ENCODE data around the gene ENTPD8.
"Not testable (repeated sequence)": the region's sequence is repeated elsewhere in the genome, so short reads cannot be mapped to it uniquely, and the experiment has no call there.

ENTPD8 gene

GRCh38 chr9:137475666-137476065, 34.5 kb upstream of the ENTPD8 start:
- no peak for DNase-seq (ENCODE audit: low read depth, low spot score)

- no peak for DNase-seq (ENCODE audit: low read depth, low spot score)
Observed at GRCh38 chr9:137474271-137474670, 33.1 kb upstream of the ENTPD8 start.

- DNase-seq (ENCODE audit: low read depth, low spot score): no peak
Observed at GRCh38 chr9:137470785-137471184, 29.6 kb upstream of the ENTPD8 start.

- no peak for DNase-seq (ENCODE audit: low read depth, low spot score)
Observed at GRCh38 chr9:137467896-137468295, 26.7 kb upstream of the ENTPD8 start.

- DNase-seq (ENCODE audit: low read depth, low spot score): no peak
Observed at GRCh38 chr9:137467161-137467581, 26.0 kb upstream of the ENTPD8 start.

- DNase-seq (ENCODE audit: low read depth, low spot score): not testable (repeated sequence)
Observed at GRCh38 chr9:137466389-137467085, 25.4 kb upstream of the ENTPD8 start.

- no peak for DNase-seq (ENCODE audit: low read depth, low spot score)
Observed at GRCh38 chr9:137465720-137466388, 24.7 kb upstream of the ENTPD8 start.

- DNase-seq (ENCODE audit: low read depth, low spot score): no peak
Observed at GRCh38 chr9:137465000-137465719, 24.0 kb upstream of the ENTPD8 start.

- no peak for DNase-seq (ENCODE audit: low read depth, low spot score)
Observed at GRCh38 chr9:137464291-137464999, 23.3 kb upstream of the ENTPD8 start.

- DNase-seq (ENCODE audit: low read depth, low spot score): no peak
Observed at GRCh38 chr9:137463931-137464290, 22.8 kb upstream of the ENTPD8 start.

- DNase-seq (ENCODE audit: low read depth, low spot score): no peak
Observed at GRCh38 chr9:137462986-137463930, 22.1 kb upstream of the ENTPD8 start.

GRCh38 chr9:137462396-137462985, 21.3 kb upstream of the ENTPD8 start:
- no peak for DNase-seq (ENCODE audit: low read depth, low spot score)

- no peak for DNase-seq (ENCODE audit: low read depth, low spot score)
Observed at GRCh38 chr9:137461663-137462395, 20.7 kb upstream of the ENTPD8 start.

GRCh38 chr9:137461316-137461662, 20.1 kb upstream of the ENTPD8 start:
- DNase-seq (ENCODE audit: low read depth, low spot score): no peak

GRCh38 chr9:137460363-137461315, 19.5 kb upstream of the ENTPD8 start:
- no peak for DNase-seq (ENCODE audit: low read depth, low spot score)

GRCh38 chr9:137459601-137460362, 18.6 kb upstream of the ENTPD8 start:
- DNase-seq (ENCODE audit: low read depth, low spot score): no peak

- DNase-seq (ENCODE audit: low read depth, low spot score): no peak
Observed at GRCh38 chr9:137459152-137459600, 18.0 kb upstream of the ENTPD8 start, which contains the start of gene NSMF. Gene NSMF, minus strand, starts transcription at chr9:137459334. Its CDS starts 232 bp downstream, at chr9:137459102.

All from brain pericyte (primary cell).